IPS-NIHi7 (cell line): ENCODE results near the gene PRKCH.

Experiments
- DNase-seq: peaks from one replicate; pipeline ENCODE4 v3.0.0; 2012; ENCODE audit warnings: mixed read lengths; ENCODE audit errors: extremely low spot score

Gene PRKCH

DNA sequence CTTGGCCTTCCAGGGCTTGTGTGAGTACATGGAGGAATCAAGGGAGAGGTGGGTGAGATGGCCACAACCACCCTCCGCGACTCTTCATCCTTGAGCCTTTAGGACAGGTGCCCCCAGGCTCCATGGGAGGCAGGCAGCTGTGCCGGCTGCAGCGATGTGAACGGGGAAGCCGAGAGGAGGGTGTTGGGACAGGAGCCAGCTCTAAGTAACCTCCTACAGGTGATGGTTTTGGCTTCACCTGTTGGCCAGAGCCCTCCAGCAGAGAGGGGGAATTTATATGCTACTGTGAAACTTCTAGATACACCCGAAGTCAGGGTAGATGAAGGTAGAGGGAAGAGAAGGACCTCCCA, 241.8 kb downstream of the PRKCH start:
- no peak for DNase-seq

DNA sequence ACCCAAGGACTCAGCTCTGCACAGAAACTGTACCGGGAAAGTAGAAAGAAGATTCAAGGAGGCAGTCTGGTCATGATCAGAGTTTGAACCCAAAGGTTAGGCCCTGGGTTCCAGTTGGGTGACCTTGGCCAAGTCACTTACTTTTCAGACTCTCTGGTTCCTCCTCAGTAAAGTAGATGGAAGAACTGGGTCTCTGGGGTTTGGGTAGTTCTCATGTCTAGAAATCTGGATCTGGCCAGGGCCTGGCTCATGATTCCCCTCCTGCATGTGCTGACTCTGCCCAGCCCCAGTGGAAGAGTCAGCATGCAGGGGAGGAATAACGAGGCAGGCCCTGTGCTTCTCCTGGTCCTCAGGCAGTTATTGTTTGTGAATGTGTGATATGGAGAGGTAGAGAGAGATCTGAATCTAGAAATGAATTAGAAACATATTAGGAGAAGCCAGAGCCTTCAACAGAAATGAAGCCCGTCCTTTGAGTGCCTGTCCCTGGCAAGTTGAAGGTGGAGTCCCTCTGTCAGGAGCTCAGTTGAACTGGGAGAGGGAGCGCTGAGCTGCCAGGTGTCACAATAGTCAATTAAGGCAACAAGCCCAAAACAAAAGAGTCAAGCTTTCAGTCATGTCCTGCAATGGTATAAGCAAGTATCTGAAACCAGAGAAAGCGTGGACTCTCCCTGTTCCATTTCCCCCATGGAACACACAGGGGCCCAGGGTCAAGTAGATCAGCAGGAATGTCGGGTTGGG, 242.7 kb downstream of the PRKCH start:
- no peak for DNase-seq

DNA sequence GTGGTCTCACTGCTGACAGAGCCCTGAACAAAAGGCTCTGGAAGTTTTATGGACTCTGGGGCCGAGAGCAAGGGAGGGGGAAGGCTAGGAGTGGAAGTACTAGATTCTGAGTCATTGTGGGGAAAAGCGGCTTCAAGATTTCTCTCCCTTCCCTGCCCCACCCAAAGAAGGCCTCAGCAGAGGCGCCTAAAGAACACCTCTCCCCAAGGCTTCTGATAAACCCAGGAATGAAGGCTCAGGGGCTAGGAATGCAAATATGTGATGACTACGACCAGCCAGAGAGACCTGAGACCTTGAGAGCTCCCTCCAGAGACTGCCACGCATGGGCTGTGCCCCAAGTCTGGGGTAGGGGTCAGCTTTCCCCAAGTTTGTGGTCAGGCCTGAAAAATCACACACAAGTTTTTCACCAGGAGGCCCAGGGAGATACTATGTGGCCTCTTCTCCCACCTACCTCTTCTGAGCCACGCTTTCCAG, 243.3 kb downstream of the PRKCH start:
- no peak for DNase-seq

DNA sequence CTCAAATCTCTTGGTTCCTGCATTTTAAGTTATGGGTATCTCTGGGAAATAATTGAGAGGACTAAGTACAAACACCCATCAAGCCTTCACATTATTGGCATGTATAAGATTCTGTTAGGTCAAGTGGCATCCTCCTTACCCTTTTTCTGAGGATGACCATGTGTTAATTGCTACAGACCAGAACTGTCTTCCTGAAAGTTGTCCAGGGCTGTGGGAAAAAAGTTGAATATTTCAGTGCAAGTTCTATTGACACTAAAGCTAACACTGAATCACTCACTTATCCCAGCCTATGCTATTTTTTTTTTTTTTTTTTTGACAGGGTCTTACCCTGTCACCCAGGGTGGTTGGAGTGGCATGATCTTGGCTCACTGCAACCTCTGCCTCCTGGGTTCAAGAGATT, 243.8 kb downstream of the PRKCH start:
- no peak for DNase-seq

DNA sequence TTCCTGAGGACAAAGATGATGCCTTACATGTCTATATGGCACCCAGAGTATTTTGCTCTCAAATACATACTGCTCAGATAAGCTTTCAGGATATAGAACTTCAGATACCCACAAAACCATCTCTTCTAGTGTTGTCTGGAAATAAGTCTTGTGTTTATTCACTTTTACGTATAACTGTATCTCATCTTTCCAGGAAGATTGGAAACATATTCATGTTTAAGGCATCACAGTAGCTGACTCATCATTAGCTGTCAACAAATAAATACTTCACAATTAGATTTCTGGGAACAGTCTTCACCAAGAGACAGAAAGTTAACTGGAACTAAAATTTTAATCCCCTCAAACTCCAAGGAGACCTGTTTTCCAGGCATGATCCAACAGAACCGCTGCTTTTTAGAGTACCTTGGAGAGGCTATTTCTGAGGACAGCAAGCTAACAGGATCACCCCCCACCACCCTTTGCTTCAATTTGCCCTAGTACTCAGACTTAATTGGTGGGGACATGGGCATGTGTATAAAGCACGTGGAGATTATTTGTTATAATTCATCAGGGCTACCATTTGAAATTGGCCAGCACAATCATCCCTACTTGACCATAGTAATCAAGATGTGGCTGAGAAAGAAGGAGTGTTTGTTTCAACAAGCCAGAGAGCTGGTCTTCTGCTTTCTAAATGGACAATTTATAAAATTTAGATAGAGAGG, 244.6 kb downstream of the PRKCH start:
- no peak for DNase-seq

DNA sequence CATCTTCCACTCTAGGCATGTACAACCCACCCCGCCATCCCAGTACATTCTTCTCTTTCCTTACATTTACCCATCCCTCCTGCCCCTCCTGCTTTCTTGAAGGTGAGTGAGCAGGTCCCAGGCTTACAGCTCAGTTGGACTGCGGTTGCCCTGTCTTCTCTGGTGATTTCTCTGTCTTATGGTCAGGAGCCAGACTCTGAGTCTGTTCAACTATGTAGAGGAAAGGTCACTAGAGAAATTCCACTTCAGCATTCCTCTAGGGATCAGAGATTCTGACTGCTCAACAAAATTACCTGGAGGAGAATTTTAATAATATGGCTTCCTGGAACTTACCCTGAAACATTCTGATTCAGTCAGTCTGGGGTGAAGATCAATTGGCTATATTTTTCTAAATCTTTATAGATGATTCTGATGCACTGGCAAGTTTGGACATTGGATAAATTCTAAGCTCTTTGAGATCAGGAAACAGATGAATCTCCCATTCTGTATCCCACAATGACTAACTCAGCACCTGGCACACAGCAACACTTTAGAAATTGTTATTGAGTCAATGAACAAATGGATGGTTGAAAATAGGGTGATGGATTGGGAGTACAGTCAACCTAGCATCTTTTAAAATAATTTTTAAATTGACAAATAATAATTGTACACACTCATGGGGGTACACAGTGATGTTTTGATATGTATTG, 245.3 kb downstream of the PRKCH start:
- DNase-seq: no peak

DNA sequence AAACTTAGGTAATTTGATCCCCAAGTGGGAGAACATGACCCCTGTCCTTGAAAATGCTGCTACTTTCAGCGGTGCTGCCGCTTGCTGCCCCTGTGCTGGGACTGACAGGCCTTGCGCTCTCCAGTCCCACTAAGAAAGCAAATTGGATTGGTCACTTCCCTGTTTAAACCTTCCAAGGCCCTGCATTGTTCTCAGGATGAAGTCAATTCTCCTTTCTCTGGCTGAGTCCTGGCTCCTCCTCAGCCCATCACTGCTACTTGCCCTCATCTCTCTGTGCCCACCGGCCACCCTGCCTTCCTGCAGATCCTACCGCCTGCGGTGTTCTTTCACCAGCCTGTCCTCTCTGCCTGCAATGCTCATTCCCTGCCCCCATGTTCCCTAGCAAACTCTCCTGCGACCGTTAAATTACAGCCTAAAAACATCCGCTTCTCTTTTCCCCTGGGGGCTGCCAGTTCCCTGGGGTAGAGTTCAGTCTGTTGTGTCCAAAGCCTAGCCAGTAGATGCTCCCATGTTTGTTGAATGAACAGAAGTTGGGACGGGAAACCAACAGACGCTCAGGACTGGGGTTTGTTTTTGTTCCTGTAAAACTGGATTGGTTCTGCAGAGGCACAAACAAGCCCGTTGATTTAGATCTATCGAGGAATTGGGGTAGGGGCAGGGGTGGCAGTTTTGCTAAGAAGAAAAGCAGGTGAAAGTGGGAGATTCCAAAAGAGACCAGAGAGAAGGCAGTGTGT, 246.6 kb downstream of the PRKCH start:
- peak; percentile 45 for DNase-seq

DNA sequence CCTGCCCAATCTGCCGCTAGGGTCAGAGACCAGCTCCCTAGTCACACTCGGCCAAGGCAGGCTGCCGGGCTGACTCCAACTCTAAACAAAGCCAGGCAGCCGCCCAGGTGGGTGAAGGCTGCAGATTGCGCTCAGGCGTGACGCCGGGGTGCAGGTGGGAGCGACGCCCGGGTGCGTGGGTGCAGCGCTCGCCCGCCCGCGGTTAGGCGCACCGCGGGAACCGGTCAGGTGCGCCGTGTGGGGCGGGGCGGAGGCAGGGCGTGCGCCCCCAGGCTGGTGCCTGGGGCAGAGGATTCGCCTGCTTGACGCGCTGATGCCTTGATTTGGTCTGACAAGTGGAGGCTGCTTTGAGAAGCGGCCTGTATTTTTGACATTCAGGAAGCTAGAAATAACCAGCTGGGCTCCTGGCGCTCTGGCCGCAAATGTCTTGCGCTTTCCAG, 247.2 kb downstream of the PRKCH start:
- DNase-seq: peak; percentile 72

DNA sequence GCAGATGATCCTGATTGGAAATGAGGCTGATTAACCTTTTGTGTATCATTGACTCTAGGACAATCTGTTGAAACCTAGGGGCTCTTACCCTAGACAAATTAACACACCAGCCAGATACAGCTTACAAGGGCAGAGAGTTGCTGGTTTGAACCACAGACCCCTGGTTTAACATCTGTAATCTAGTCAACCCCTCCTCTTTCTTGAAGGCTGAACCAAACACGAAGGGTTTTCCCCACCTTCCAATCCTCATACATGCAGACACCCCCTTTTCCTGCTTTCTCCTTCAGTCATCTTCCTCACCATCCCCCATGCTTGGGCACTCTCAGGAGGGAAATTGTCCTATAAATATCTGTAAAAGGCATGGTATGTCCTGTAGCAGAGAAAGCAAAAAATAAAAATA, 247.9 kb downstream of the PRKCH start:
- no peak for DNase-seq

DNA sequence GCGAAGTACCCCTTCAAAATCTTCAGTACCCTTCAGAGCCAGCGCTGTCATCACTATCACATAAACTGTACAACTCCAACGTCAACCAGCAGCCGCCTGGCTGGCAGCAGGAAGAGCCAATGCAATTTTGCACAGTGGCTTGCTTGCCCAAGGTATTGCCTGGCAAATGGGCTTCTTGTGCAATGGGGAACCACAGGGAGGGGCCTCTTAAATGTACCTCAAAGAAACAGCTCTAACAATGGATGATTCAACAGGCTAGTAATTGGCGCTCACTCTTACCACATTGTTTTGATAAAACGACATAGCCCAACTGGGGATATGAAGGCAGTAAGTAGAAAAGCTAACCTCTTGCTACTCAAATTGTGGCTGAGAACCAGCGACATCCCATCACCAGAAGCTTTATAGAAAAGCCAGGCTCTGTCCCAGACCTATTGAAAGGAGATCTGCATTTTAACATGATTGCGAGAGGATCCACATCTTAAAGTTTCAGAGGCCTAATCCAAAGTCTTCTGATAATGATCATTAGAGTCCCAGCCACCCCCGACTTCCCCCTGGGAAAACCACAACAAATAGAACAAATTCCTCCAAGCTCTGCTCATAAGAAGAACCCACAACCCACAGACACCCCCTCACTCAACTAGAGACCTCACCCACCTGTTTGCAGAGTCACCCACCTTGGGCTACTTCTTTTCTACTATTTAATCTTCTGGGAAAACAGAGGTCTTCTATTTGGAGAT, 248.6 kb downstream of the PRKCH start:
- no peak for DNase-seq

DNA sequence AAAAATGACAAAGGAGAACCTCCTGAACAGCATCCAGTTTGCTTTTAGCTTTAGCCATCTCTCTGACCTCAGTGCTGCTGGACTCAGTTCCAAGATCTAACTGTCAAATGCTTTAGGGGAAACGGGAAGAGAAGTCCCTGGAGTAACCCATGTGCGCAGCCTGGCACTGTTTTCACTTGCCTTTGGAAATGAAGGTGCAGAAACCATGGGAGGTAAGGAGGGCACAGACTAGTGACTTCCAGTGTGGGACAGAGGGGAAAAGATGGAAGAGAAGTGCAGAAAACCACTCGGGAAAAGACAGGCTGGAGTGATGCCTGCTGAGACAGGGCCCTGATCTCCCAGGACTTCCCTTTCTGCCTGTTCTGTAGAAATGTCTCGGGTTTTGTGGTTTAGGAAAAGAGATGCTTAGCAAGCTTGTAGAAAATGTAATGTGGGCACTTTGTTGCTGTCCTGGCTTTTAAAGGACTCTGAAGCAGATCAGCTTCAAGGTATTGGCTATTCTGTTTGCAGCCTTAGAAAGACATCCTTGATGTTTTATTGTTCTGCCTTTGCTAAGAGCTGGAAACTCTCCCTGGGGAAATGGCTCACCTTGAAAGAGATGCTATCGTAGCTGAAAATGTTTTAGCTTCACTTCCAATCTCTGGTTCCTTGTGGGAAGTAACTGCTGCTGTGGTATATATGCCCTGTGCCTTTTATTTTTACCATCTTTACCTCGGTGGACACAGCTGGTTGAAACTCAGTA, 249.3 kb downstream of the PRKCH start:
- no peak for DNase-seq

DNA sequence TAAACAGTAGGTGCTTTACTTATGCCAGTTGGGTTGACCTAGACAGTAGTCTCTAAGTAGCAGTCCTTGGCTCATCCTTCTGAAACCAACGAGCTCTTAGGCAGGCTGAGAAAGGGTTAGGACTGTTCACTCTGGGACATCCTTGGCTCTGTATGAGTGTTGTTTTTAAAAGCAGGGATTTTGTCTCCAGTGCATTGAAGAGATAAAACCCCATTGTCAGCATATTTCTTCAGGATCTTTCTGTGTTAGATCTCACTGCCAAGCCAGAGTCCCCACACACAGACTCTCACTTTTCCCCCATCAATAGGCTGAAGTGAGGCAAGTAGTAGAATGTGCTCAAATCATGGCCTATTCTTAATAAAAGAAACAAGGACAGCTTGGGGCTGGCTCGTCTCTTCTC, 250.5 kb downstream of the PRKCH start:
- DNase-seq: no peak

DNA sequence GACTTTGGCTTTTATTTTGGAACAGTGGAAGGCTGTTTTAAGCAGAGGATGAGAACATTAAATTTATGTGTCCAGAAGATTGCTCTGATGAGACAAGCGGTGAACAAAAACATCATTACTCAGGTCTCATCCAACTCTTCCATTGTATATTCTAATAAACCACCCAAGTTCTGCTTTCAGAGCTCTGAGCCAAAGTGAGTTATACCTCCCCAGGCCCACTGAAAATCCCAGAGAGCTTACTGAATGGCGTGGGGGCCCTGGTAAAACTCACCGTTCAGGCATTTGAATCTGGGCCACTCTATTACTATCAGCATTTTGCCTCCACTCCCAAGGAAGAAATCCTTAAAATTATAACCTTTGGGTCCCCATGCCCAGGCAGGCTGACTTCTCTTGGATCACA, 251.9 kb downstream of the PRKCH start:
- DNase-seq: no peak

DNA sequence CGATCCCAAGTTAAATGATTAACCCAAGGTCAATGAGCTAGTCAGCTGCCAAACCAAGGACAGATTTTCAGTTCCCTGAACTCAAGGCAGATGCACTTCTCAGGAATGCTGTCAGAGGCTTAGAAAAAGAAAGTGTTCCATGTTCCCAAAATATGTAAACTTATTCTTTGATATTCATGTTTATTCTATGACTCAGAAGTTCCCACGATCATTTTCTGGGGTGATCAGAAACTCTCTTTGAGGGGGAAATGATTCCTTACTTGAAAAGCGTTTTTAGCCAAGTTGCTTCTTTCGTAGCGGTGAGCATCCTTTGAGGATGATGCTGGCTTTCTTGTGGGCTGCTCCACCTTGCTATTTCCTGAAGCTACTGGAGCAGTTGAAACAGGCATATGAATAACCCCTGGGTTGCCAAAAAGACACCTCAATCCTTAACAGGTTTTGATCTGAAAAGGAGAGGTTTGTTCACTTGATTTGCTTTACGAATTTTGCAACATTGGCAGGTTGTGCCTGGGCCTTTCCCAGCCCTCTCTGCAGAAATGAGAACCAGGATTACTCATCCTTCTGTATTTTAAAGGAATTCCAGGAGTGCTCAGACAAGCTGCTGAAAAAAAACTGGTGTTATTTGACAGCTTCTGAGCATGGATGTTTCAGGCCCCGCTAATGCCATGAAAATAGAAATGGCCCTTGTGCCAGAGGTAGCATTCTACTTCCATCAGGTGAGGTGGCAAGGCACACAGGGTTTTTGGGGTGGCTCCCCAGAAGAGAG, 252.6 kb downstream of the PRKCH start:
- no peak for DNase-seq

DNA sequence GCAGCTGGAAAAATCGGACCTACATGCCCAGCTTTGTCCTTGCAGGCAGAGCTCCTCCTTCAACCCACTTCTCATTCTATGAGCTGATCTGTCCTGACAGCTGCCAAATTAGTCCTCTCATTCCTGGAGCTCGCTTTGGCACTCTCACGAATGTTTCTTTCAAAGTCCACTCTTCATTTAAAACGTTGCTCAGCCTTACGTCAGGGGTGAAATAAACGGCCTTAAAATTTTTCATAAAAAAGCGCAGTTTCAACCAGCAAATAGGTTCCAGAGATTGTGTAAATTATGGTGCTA, 253.1 kb downstream of the PRKCH start:
- DNase-seq: no peak

DNA sequence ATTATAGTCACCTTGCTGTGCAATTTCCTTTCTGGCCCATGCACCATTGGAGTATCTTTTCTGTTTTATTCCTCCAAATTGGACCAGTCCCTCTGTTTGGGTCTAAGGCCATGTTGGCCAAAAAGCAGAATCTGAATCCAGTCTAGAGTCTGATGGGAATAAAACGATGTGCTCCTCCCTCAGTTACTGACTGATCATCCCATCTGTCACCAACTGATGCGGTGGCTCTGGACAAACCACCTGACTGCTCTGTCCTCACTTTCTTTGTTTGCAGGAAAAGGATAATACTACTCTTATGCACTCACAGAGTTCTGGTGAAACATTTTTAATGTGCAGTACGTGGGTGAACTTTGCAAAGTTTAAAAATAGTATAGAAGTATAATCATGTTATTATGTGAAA, 253.7 kb downstream of the PRKCH start:
- no peak for DNase-seq

DNA sequence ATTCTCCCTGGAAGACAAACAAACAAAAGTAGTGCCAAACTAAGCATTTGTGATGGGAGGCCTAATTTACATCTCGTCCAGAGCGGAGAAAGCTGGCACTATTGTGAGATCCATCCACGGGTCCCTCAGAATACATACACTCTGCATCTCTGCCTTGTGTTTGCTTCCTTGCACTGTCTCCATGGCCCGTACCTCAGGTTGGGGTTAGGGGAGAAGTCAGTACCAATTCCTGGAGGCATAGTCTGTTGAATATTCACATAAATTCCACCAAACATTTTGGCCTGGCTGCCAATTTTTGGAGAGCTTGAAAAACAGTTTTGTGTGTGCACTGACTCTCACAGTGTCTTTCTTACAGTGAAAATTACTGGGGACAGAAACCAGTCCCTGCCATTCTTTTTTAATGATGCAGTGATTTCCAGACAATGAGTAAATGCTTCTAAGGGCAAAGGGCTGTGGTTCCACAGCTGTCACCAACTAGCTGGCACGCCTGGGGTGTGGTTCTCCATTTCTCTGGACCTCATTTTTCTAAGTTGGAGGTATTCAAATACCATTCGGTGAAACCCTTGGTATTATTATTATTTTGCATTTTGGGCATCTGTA, 254.3 kb downstream of the PRKCH start:
- DNase-seq: no peak

DNA sequence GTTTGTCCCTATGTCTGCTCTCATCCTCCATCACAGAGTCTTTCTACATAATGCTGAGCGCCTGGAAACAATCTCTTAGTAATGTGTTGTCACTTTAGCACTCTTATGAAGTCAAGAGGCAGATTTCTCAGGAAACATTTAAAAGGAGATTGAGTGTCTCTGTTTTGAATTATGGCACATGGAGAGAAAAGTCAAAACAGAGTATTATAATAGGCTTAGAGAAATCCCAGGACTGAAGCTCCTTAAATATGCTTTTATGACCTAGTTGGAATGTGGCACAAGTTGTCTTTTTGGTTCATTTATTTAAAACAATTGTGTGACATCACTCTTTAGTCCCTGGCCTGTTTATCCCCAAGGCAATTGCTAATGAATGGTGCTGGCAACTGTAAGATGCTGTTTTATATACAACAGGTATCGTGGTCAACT, 256.1 kb downstream of the PRKCH start:
- DNase-seq: no peak

DNA sequence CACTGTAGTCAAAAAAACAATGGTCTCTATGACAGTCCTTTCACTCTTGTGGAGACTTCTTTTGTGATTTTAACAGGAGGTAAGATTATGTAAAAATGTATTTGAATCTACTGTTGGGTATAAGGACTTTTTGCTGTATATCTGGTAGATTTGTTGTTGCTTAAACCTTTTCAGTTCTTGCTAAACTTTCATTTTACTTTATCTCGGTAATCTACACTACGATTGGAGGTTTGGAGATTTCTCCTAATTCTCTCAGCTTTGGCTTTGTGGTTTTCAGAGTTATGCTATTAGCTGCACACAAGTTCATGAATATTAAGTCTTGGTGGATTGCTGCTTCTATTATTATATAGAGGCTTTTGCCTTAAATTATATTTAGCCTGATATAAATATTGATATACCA, 257.4 kb downstream of the PRKCH start:
- DNase-seq: no peak

DNA sequence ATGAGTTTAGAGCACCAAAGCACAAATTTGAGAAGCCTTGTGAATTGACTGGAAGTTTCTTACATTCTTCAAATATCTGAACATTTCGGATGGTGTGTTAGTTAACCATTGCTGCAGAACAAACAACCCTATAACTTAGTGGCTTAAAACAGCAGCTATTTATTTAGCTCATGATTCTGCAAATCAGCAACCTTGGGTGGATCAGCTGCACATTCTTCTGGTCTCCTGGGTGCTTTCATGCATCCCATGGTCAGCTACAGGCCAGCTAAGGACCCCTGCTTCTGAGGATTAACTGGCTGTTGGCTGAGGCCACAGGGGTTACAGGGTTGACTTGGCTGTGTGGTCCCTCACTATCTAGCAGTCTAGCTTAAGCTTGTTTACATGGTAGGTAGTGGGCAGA, 260.0 kb downstream of the PRKCH start:
- no peak for DNase-seq
